Activated T-helper 2 cell treated with anti-CD3 and anti-CD28 coated beads, Interferon-gamma antibody, Interleukin-2, Interleukin-4, amounts not matched to agents 10 μg/mL and 5 μg/mL and 100 μg/mL, durations not matched to agents 14 hours and 24 hours and 36 hours (primary cell): Measurements from ENCODE around the gene CDKN1C. TPM values are rescaled to one million over a fixed set of nuclear protein-coding genes. Genes with fewer than 3 reads are reported as not detected.

Source experiments
- DNase-seq: peaks from one replicate; pipeline ENCODE4 v3.0.0; 2021; ENCODE audit warnings: low spot score
- H3K27ac Mint-ChIP-seq: one replicate; pipeline ENCODE4 v1.8.0; 2021; ENCODE audit warnings: mixed read lengths
- H3K27me3 Mint-ChIP-seq: one replicate; pipeline ENCODE4 v1.8.0; 2021; ENCODE audit warnings: low read depth, mixed read lengths
- H3K36me3 Mint-ChIP-seq: one replicate; pipeline ENCODE4 v1.8.0; 2021; ENCODE audit warnings: low read depth, mixed read lengths
- H3K4me1 Mint-ChIP-seq: one replicate; pipeline ENCODE4 v1.8.0; 2021; ENCODE audit warnings: low read depth, mixed read lengths
- H3K4me3 Mint-ChIP-seq: one replicate; pipeline ENCODE4 v1.8.0; 2021; ENCODE audit warnings: low read depth, mild to moderate bottlenecking, moderate library complexity, mixed read lengths
- H3K9me3 Mint-ChIP-seq: one replicate; pipeline ENCODE4 v1.8.0; 2021; ENCODE audit warnings: mixed read lengths
- intact Hi-C: fragments of 100-400 bp; cut with micrococcal nuclease; formaldehyde crosslinking; loops from one replicate; pipeline ENCODE4 v1.15.1; 2023
- total RNA-seq: library from RNA; stranded (reverse); gene quantifications from 2 replicates; pipeline ENCODE4 v1.2.3, GENCODE V29; 2022

CDKN1C gene
- total RNA-seq, 1 donor from 2014 or later: 1.7 TPM

- Mint-ChIP-seq H3K27ac (no peak overlapping the region), H3K9me3 (no peaks in the 10 kb centered on the region), H3K36me3 (no peaks in the 10 kb centered on the region), H3K27me3 (peaks cover 9% of the 10 kb centered on the region), H3K4me3 (no peak overlapping the region), H3K4me1 (no peaks in the 10 kb centered on the region)
- intact Hi-C loops: no loop called here
- DNase-seq: no peak
Measured at GRCh38 chr11:2877474-2877873, 8.1 kb downstream of the CDKN1C start.

GRCh38 chr11:2874963-2875362 lies 10.6 kb downstream of the CDKN1C start:
- DNase-seq: no peak
- H3K27ac Mint-ChIP-seq: no peak overlapping the region
- peaks cover 9% of the 10 kb centered on the region for H3K27me3 Mint-ChIP-seq
- intact Hi-C loops: no loop called here
- no peaks in the 10 kb centered on the region for H3K36me3 Mint-ChIP-seq
- H3K4me1 Mint-ChIP-seq: no peaks in the 10 kb centered on the region
- H3K4me3 Mint-ChIP-seq: no peak overlapping the region
- no peaks in the 10 kb centered on the region for H3K9me3 Mint-ChIP-seq

GRCh38 chr11:2870969-2871680 lies 14.4 kb downstream of the CDKN1C start:
- H3K27me3 Mint-ChIP-seq: peaks cover 35% of the 10 kb centered on the region
- intact Hi-C loops: no loop called here
- no peak for DNase-seq

GRCh38 chr11:2870460-2870859 lies 15.1 kb downstream of the CDKN1C start:
- H3K4me1 Mint-ChIP-seq: no peaks in the 10 kb centered on the region
- no peak overlapping the region for H3K27ac Mint-ChIP-seq
- intact Hi-C loops: no loop called here
- DNase-seq: no peak
- H3K27me3 Mint-ChIP-seq: peaks cover 36% of the 10 kb centered on the region
- no peak overlapping the region for H3K4me3 Mint-ChIP-seq
- no peaks in the 10 kb centered on the region for H3K36me3 Mint-ChIP-seq
- no peaks in the 10 kb centered on the region for H3K9me3 Mint-ChIP-seq

More at GRCh38 chr11:2870969-2871680, 14.4 kb downstream of the CDKN1C start:
- Mint-ChIP-seq H3K36me3 (no peaks in the 10 kb centered on the region), H3K4me3 (no peak overlapping the region), H3K4me1 (no peaks in the 10 kb centered on the region), H3K9me3 (no peaks in the 10 kb centered on the region), H3K27ac (no peak overlapping the region)

- Mint-ChIP-seq H3K4me1 (no peaks in the 10 kb centered on the region), H3K9me3 (no peaks in the 10 kb centered on the region), H3K4me3 (no peak overlapping the region), H3K27me3 (peaks cover 41% of the 10 kb centered on the region), H3K36me3 (no peaks in the 10 kb centered on the region), H3K27ac (no peak overlapping the region)
- DNase-seq: no peak
- intact Hi-C loops: no loop called here
Measured at GRCh38 chr11:2869561-2870427, 15.8 kb downstream of the CDKN1C start.

- H3K27ac Mint-ChIP-seq: no peak overlapping the region
- intact Hi-C loops: no loop called here
- H3K27me3 Mint-ChIP-seq: peaks cover 47% of the 10 kb centered on the region
- DNase-seq: no peak
- no peaks in the 10 kb centered on the region for H3K4me1 Mint-ChIP-seq
- H3K4me3 Mint-ChIP-seq: no peak overlapping the region
- no peaks in the 10 kb centered on the region for H3K9me3 Mint-ChIP-seq
- H3K36me3 Mint-ChIP-seq: no peaks in the 10 kb centered on the region
Measured at GRCh38 chr11:2869134-2869526, 16.4 kb downstream of the CDKN1C start.

- intact Hi-C loops: no loop called here
- Mint-ChIP-seq H3K27me3 (peaks cover 51% of the 10 kb centered on the region), H3K9me3 (no peaks in the 10 kb centered on the region), H3K27ac (no peak overlapping the region), H3K4me3 (no peak overlapping the region), H3K36me3 (no peaks in the 10 kb centered on the region), H3K4me1 (no peaks in the 10 kb centered on the region)
- no peak for DNase-seq
Measured at GRCh38 chr11:2868506-2869133, 17.0 kb downstream of the CDKN1C start.

- H3K27me3 Mint-ChIP-seq: peaks cover 55% of the 10 kb centered on the region
- H3K36me3 Mint-ChIP-seq: no peaks in the 10 kb centered on the region
- H3K4me3 Mint-ChIP-seq: no peak overlapping the region
- intact Hi-C loops: no loop called here
- DNase-seq: no peak
- no peaks in the 10 kb centered on the region for H3K4me1 Mint-ChIP-seq
- H3K9me3 Mint-ChIP-seq: no peaks in the 10 kb centered on the region
- no peak overlapping the region for H3K27ac Mint-ChIP-seq
Measured at GRCh38 chr11:2867722-2868505, 17.7 kb downstream of the CDKN1C start.

- peaks cover 55% of the 10 kb centered on the region for H3K27me3 Mint-ChIP-seq
Measured at GRCh38 chr11:2867142-2867541, 18.4 kb downstream of the CDKN1C start.

GRCh38 chr11:2865922-2866577 lies 19.5 kb downstream of the CDKN1C start:
- H3K27me3 Mint-ChIP-seq: peaks cover 53% of the 10 kb centered on the region
- H3K4me1 Mint-ChIP-seq: no peaks in the 10 kb centered on the region
- H3K4me3 Mint-ChIP-seq: no peak overlapping the region
- no peak overlapping the region for H3K27ac Mint-ChIP-seq
- H3K36me3 Mint-ChIP-seq: no peaks in the 10 kb centered on the region
- no peaks in the 10 kb centered on the region for H3K9me3 Mint-ChIP-seq
- intact Hi-C loops: no loop called here
- DNase-seq: no peak

More at GRCh38 chr11:2867142-2867541, 18.4 kb downstream of the CDKN1C start:
- no peak overlapping the region for H3K4me3 Mint-ChIP-seq
- H3K36me3 Mint-ChIP-seq: no peaks in the 10 kb centered on the region
- H3K4me1 Mint-ChIP-seq: no peaks in the 10 kb centered on the region
- intact Hi-C loops: no loop called here
- no peak for DNase-seq
- no peak overlapping the region for H3K27ac Mint-ChIP-seq
- H3K9me3 Mint-ChIP-seq: no peaks in the 10 kb centered on the region

- no peak overlapping the region for H3K4me3 Mint-ChIP-seq
- H3K27me3 Mint-ChIP-seq: peaks cover 50% of the 10 kb centered on the region
- intact Hi-C loops: no loop called here
- no peaks in the 10 kb centered on the region for H3K4me1 Mint-ChIP-seq
- H3K36me3 Mint-ChIP-seq: no peaks in the 10 kb centered on the region
- H3K9me3 Mint-ChIP-seq: no peaks in the 10 kb centered on the region
- no peak for DNase-seq
- no peak overlapping the region for H3K27ac Mint-ChIP-seq
Measured at GRCh38 chr11:2864901-2865300, 20.7 kb downstream of the CDKN1C start.

- Mint-ChIP-seq H3K27ac (no peak overlapping the region), H3K36me3 (no peaks in the 10 kb centered on the region), H3K4me3 (no peak overlapping the region), H3K9me3 (no peaks in the 10 kb centered on the region), H3K4me1 (no peaks in the 10 kb centered on the region), H3K27me3 (peaks cover 42% of the 10 kb centered on the region)
- intact Hi-C loops: no loop called here
- no peak for DNase-seq
Measured at GRCh38 chr11:2863276-2863618, 22.3 kb downstream of the CDKN1C start.
